GM13977 (cell line): Measurements from ENCODE around the gene CD58.

Experiments
- DNase-seq: peaks from one replicate; pipeline ENCODE4 v3.0.0; 2012; ENCODE audit warnings: low spot score
- in situ Hi-C: fragments of 300-500 bp; cut with MboI; formaldehyde crosslinking; loops from one replicate; pipeline ENCODE4 v1.12.0; 2022; ENCODE audit warnings: low sequenced_read_pairs, low pct_unique_long_range_greater_than_20kb, mixed read lengths, inconsistent platforms; ENCODE audit not compliant: unreplicated experiment
- TF ChIP-seq, protein P1 (sequence below): IDR thresholded peaks from 2 replicates; pipeline ENCODE4 v1.5.1; 2012; ENCODE audit warnings: mild to moderate bottlenecking, control low read depth; ENCODE audit not compliant: insufficient read depth; ENCODE audit errors: extremely low read depth, missing control alignments

CD58 gene

DNA sequence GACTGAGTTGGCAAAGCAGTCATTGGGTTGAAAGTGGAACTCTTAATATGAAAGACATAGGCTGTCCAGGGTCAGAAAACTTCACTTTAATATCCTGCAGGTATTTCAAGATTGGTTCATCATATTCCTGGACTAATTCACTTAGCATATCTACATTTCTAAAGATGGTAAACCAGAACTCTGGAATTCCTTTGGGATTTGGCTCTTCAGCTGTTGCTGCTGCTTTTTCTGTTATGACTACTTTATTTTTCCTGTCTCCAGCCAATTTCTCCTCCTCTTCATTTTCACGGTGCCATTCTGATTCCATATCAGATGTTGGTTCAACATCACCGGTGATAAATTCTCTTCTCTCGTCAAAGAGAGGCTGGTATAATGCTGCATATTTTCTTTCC lies 37.4 kb downstream of the CD58 start:
- no peak for DNase-seq
- TF ChIP-seq, protein P1, sequence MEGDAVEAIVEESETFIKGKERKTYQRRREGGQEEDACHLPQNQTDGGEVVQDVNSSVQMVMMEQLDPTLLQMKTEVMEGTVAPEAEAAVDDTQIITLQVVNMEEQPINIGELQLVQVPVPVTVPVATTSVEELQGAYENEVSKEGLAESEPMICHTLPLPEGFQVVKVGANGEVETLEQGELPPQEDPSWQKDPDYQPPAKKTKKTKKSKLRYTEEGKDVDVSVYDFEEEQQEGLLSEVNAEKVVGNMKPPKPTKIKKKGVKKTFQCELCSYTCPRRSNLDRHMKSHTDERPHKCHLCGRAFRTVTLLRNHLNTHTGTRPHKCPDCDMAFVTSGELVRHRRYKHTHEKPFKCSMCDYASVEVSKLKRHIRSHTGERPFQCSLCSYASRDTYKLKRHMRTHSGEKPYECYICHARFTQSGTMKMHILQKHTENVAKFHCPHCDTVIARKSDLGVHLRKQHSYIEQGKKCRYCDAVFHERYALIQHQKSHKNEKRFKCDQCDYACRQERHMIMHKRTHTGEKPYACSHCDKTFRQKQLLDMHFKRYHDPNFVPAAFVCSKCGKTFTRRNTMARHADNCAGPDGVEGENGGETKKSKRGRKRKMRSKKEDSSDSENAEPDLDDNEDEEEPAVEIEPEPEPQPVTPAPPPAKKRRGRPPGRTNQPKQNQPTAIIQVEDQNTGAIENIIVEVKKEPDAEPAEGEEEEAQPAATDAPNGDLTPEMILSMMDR, result no peak
- in situ Hi-C loops, result no loop called here

DNA sequence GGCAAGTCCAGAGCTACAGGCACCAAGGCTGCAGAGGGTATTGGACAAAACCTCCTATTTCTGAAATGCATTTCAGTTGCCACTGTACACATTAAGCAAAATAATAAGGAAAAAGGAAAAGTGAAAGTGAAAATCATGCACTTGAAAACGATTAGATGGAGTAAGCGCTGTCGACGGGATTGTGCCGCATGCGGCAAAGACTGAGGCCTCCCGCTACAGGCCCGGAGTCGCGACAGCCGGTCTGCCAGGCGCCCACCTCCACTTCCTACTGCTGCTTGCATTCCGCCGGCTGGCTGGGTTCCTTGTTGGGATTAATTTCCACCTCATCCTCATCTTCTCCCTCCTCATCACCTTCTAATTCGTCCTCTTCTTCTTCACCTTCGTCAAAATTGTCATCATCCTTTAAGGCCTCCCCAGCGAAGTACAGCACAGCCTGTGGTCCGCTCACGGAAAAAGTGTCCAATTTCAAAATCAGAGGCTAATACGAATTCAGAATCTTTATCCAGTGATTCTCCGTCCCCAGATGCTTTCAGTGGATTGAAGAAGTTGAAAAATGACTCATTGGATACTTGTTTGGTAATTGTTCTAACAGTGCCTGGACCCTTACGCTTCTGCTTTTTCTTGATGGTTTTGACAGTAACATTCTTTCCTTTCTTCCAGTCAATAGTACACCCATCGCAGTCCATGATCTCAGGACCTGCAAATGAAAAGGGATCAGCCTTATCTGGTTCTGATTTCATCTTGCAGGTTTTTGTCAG lies 38.0 kb downstream of the CD58 start:
- TF ChIP-seq, protein P1, result no peak
- in situ Hi-C loops, result no loop called here
- no peak for DNase-seq

DNA sequence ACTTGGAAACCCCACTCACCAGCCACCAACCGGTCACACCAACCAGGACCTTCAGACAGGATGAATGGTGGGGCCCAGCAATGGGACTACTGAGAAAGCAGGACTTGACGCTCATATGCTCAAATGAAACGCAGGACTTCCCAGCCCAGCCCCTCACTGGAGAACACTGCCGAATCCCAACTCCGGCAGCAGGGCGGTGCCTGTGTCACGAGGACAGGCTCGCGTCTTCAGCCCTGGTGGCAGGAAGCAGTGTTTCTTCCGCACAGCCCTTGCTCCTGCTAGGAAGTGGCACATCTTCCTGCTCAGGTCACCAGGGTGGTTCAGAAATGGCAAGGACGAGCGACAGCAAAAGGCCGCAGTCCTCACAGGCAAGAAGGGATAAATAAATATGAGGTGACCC lies 38.9 kb downstream of the CD58 start:
- TF ChIP-seq, protein P1, result no peak
- DNase-seq, result no peak
- in situ Hi-C loops, result no loop called here

DNA sequence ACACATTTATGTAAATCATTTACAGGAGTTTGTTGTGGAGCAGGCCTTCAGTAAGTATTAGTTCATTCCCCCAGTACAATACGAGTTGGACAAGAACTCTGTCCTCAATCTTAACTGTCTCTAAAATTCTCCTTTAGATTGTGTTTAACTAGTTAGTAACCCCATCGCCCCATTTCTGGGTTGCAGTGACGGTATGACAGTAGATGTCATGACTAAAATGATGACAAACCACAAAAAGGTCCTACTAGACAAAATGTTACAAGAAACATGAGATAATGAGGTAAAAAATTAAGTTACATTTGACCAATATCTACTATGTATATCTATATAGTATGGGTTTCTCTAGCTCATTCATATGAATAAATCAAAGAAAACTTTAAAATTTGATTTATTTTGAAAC lies 41.1 kb downstream of the CD58 start:
- in situ Hi-C loops, result no loop called here
- TF ChIP-seq, protein P1, result no peak
- DNase-seq, result no peak

DNA sequence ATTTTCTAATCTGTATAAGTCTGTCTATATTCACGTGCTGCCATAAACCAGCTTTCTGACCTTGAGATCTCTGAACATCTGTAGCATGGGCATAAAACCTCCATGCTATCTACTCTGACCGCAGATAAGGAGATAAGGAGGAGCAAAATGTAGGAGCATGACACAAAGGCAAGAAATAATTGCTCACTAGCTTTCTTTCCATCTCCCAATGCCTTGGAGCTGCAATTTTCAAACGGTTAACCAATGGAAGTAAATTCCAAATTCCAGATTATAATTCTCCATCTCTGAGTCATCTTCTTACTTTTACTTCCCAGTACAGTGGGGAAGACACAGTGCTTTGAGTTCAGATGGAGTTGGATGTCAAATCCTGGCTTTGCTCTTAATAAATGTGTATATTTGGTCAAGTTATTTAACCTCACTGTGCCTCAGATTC lies 41.6 kb downstream of the CD58 start:
- TF ChIP-seq, protein P1, result no peak
- in situ Hi-C loops, result no loop called here
- DNase-seq, result no peak

DNA sequence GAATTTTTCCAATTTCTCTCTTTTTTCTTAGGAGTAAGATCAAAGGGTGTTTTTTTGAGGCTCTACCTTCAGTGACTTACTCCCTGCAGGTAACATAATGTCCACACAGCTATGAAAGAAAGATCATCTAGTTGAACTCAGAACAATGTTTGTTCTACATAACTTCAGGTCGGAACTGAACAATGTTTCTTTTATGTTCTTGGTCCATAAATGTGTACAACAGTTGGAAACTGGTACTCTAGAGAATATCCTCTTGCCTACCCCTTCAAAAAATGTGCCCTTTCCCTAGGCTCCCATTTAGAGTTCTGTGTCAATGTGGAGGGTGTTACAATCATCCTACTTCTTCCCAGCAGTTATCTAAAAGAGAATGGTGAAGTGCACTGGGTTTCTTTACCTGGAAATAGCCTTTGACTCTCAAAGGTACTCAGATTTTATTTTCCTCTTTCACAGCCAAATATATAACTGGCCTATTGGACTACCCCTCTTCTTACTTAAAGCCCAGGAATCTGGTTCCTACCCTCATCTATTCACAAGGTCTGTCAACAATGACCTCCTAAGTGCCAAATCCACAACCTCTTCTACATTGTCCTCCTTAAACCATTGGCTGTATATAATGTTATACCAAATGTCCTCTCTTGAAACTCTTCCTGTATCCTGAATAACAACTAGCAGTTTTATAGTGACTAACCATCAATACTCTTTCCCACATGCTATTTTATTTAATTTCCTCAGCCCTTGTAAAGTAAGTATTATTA lies 42.3 kb downstream of the CD58 start:
- in situ Hi-C loops, result no loop called here

More for the DNA sequence above, 42.3 kb downstream of the CD58 start:
- DNase-seq, result no peak
- TF ChIP-seq, protein P1, result no peak
